Stomach (tissue), 4 donors: Measurements from ENCODE around the gene NGDN.

Source experiments
- CTCF ChIP-seq, 7 experiments: fragments of 450-650 bp in 4 of 7; fragments of 200-600 bp in 3 of 7; sonication (generic) in 3 of 7; IDR thresholded peaks; one replicate each; pipeline ENCODE4 v1.5.1; 2016 to 2019; ENCODE audit warnings: antibody characterized with exemption in 7 of 7, control low read depth in 2 of 7, mild to moderate bottlenecking in 1 of 7
- POLR2A ChIP-seq, 4 donors: fragments of 450-650 bp; IDR thresholded peaks; one replicate each; pipeline ENCODE4 v1.6.1; 2016; ENCODE audit warnings: antibody characterized with exemption in 4 of 4, control low read depth in 2 of 4, mild to moderate bottlenecking in 1 of 4, moderate library complexity in 1 of 4

GRCh38 chr14:23423657-23424056, 45.8 kb upstream of the NGDN start:
- TF ChIP-seq POLR2A (IDR thresholded peaks at IDR 0.05) (no peak), CTCF (IDR thresholded peaks at IDR 0.05) (no peak)
